IMR-90 (cell line): Measurements from ENCODE around the gene POLR1B. TPM values are rescaled to one million over a fixed set of nuclear protein-coding genes. Genes with fewer than 3 reads are reported as not detected.

Experiments
- ATAC-seq: fragments of 200-7000 bp; cut with Tn5 transposase; 2 replicates; pipeline ENCODE4 v1.9.1; 2020; ENCODE audit warnings: low read depth, mild to moderate bottlenecking, moderate library complexity
- BruUV-seq: library from RNA; stranded (reverse); fragments of 400-500 nt; replicated peaks from 2 replicates; lab custom pipeline; 2021; lab: Mats Ljungman, UMichigan
- CTCF ChIA-PET: fragments of 300-600 bp; formaldehyde crosslinking; extraction: SDS; loops from one replicate; lab custom pipeline; 2021; ENCODE audit warnings: antibody characterized with exemption; lab: Yijun Ruan, JAX
- POLR2A ChIA-PET: fragments of 300-600 bp; sonication (Branson Sonifier 250); formaldehyde crosslinking; loops from one replicate; lab custom pipeline; 2022; ENCODE audit warnings: antibody characterized with exemption; ENCODE audit not compliant: unreplicated experiment; lab: Charles Lee
- DNase-seq: peaks from one replicate; pipeline ENCODE4 v3.0.0; 2013
- H2AFZ ChIP-seq: replicated peaks from 2 replicates; pipeline ENCODE3; 2013; ENCODE audit warnings: low read length, mild to moderate bottlenecking; ENCODE audit not compliant: poor library complexity
- H2AK5ac ChIP-seq: 2 replicates; pipeline ENCODE4 v1.6.1; 2013; ENCODE audit warnings: low read depth, low read length, inconsistent platforms
- H2AK9ac ChIP-seq: replicated peaks from 2 replicates; pipeline ENCODE3; 2013; ENCODE audit warnings: mild to moderate bottlenecking, low read depth, low read length, moderate library complexity; ENCODE audit not compliant: poor library complexity
- H2BK120ac ChIP-seq: 2 replicates; pipeline ENCODE4 v1.6.1; 2013; ENCODE audit warnings: low read depth, low read length, inconsistent platforms
- H2BK15ac ChIP-seq: 3 replicates; pipeline ENCODE4 v1.6.1; 2013; ENCODE audit warnings: low read depth, low read length, inconsistent platforms
- H2BK20ac ChIP-seq: 2 replicates; pipeline ENCODE4 v1.6.1; 2013; ENCODE audit warnings: low read depth, mild to moderate bottlenecking, inconsistent platforms, low read length, moderate library complexity
- H2BK5ac ChIP-seq: 2 replicates; pipeline ENCODE4 v1.6.1; 2013; ENCODE audit warnings: mild to moderate bottlenecking, low read depth, low read length, inconsistent platforms; ENCODE audit not compliant: poor library complexity, severe bottlenecking
- H3K14ac ChIP-seq: replicated peaks from 2 replicates; pipeline ENCODE4 v1.6.1; 2013; ENCODE audit warnings: low read depth, low read length, inconsistent platforms
- H3K18ac ChIP-seq: 2 replicates; pipeline ENCODE4 v1.6.1; 2013; ENCODE audit warnings: low read depth, low read length, control low read depth
- H3K23ac ChIP-seq: 2 replicates; pipeline ENCODE4 v1.6.1; 2013; ENCODE audit warnings: low read depth, low read length, inconsistent platforms
- H3K27ac ChIP-seq: 2 replicates; pipeline ENCODE4 v1.5.1; 2013; ENCODE audit warnings: mild to moderate bottlenecking, control low read depth, low read length; ENCODE audit not compliant: insufficient read depth
- H3K27me3 ChIP-seq: 2 replicates; pipeline ENCODE4 v1.6.1; 2013; ENCODE audit warnings: low read length; ENCODE audit not compliant: control insufficient read depth, insufficient read depth
- H3K36me3 ChIP-seq: 2 replicates; pipeline ENCODE4 v1.6.1; 2013; ENCODE audit warnings: low read length, mixed read lengths; ENCODE audit not compliant: control insufficient read depth, insufficient read depth
- H3K4ac ChIP-seq: 2 replicates; pipeline ENCODE4 v1.6.1; 2013; ENCODE audit warnings: low read depth, low read length, inconsistent platforms
- H3K4me1 ChIP-seq: 2 replicates; pipeline ENCODE4 v1.6.1; 2013; ENCODE audit warnings: low read length, mixed read lengths; ENCODE audit not compliant: control insufficient read depth, insufficient read depth
- H3K4me2 ChIP-seq: 2 replicates; pipeline ENCODE4 v1.6.1; 2013; ENCODE audit warnings: low read depth, mild to moderate bottlenecking, control low read depth, low read length, moderate library complexity
- H3K4me3 ChIP-seq: 2 replicates; pipeline ENCODE4 v1.5.1; 2013; ENCODE audit warnings: low read depth, mild to moderate bottlenecking, control low read depth, low read length, moderate library complexity; ENCODE audit not compliant: insufficient read depth
- H3K56ac ChIP-seq: 2 replicates; pipeline ENCODE4 v1.6.1; 2013; ENCODE audit warnings: low read length, inconsistent platforms; ENCODE audit not compliant: insufficient read depth; ENCODE audit errors: extremely low read depth
- H3K79me1 ChIP-seq, 2 experiments: 2 replicates each; pipeline ENCODE4 v1.6.1; 2013; ENCODE audit warnings: low read length in 2 of 2, inconsistent platforms in 1 of 2, low read depth in 1 of 2
- H3K9ac ChIP-seq: 2 replicates; pipeline ENCODE4 v1.6.1; 2013; ENCODE audit warnings: low read depth, low read length, control low read depth
- H3K9me1 ChIP-seq: 2 replicates; pipeline ENCODE4 v1.6.1; 2013; ENCODE audit warnings: low read length, inconsistent platforms; ENCODE audit not compliant: insufficient read depth
- H3K9me3 ChIP-seq: 2 replicates; pipeline ENCODE4 v1.6.1; 2013; ENCODE audit warnings: low read length; ENCODE audit not compliant: control insufficient read depth, insufficient read depth
- H4K20me1 ChIP-seq: 2 replicates; pipeline ENCODE4 v1.6.1; 2013; ENCODE audit warnings: low read length, inconsistent platforms; ENCODE audit not compliant: insufficient read depth
- H4K5ac ChIP-seq: 2 replicates; pipeline ENCODE4 v1.6.1; 2013; ENCODE audit warnings: mild to moderate bottlenecking, low read depth, low read length, control low read depth
- H4K8ac ChIP-seq, 2 experiments: 2 replicates each; pipeline ENCODE4 v1.6.1; 2013; ENCODE audit warnings: low read depth in 2 of 2, low read length in 2 of 2, control low read depth in 1 of 2, inconsistent platforms in 1 of 2
- H4K91ac ChIP-seq: 2 replicates; pipeline ENCODE4 v1.6.1; 2013; ENCODE audit warnings: low read depth, low read length, inconsistent platforms; ENCODE audit not compliant: insufficient read depth
- BHLHE40 ChIP-seq: fragments of 150-350 bp; IDR thresholded peaks from 2 replicates; pipeline ENCODE4 v1.6.1; 2016; ENCODE audit warnings: mild to moderate bottlenecking, low read depth, low read length
- CEBPB ChIP-seq: IDR thresholded peaks from 2 replicates; pipeline ENCODE4 v1.6.1; 2012; ENCODE audit warnings: low read depth, low read length, improper control_type of control experiment
- CHD1 ChIP-seq: IDR thresholded peaks from 2 replicates; pipeline ENCODE4 v1.6.1; 2012; ENCODE audit warnings: low read depth, low read length, improper control_type of control experiment
- FOS ChIP-seq: fragments of 150-350 bp; IDR thresholded peaks from 2 replicates; pipeline ENCODE4 v1.6.1; 2016; ENCODE audit warnings: low read depth, low read length
- MAFK ChIP-seq: IDR thresholded peaks from 2 replicates; pipeline ENCODE4 v1.6.1; 2012; ENCODE audit warnings: low read depth, low read length, improper control_type of control experiment
- MAZ ChIP-seq: IDR thresholded peaks from 2 replicates; pipeline ENCODE4 v1.6.1; 2012; ENCODE audit warnings: low read depth, mild to moderate bottlenecking, low read length, improper control_type of control experiment, moderate library complexity, borderline replicate concordance
- MXI1 ChIP-seq: IDR thresholded peaks from 2 replicates; pipeline ENCODE4 v1.6.1; 2012; ENCODE audit warnings: low read depth, mild to moderate bottlenecking, low read length, moderate library complexity, borderline replicate concordance
- NFE2L2 ChIP-seq: fragments of 150-350 bp; IDR thresholded peaks from 2 replicates; pipeline ENCODE4 v1.6.1; 2016; ENCODE audit warnings: low read depth, mild to moderate bottlenecking, low read length
- POLR2A ChIP-seq: IDR thresholded peaks from 2 replicates; pipeline ENCODE4 v1.6.1; 2012; ENCODE audit warnings: mild to moderate bottlenecking, low read depth, low read length
- RAD21 ChIP-seq: IDR thresholded peaks from 2 replicates; pipeline ENCODE4 v1.6.1; 2012; ENCODE audit warnings: low read length, improper control_type of control experiment
- RCOR1 ChIP-seq: IDR thresholded peaks from 2 replicates; pipeline ENCODE4 v1.6.1; 2012; ENCODE audit warnings: mild to moderate bottlenecking, low read length, improper control_type of control experiment; ENCODE audit not compliant: insufficient replicate concordance
- RFX5 ChIP-seq: IDR thresholded peaks from 2 replicates; pipeline ENCODE4 v1.8.0; 2012; ENCODE audit warnings: low read depth, mild to moderate bottlenecking, low read length, moderate library complexity
- SMC3 ChIP-seq: fragments of 150-350 bp; IDR thresholded peaks from 2 replicates; pipeline ENCODE4 v1.6.1; 2016; ENCODE audit warnings: low read depth, mild to moderate bottlenecking, antibody characterized with exemption, low read length, moderate library complexity
- USF2 ChIP-seq: fragments of 150-350 bp; IDR thresholded peaks from 2 replicates; pipeline ENCODE4 v1.6.1; 2017; ENCODE audit warnings: mild to moderate bottlenecking, antibody characterized with exemption, low read length, low read depth
- WGBS, 2 experiments: methylation state at CpG; one replicate each; pipeline versions ENCODE4 v1.1.5 to v1.1.7; 2013; ENCODE audit warnings: missing lambda C conversion rate in 2 of 2; ENCODE audit not compliant: insufficient read length in 1 of 2; ENCODE audit errors: extremely low coverage in 2 of 2; 5-methylcytosine and 5-hydroxymethylcytosine counted together
- dilution Hi-C: fragments of 300-500 bp; cut with HindIII; formaldehyde crosslinking; loops from one replicate; pipeline ENCODE4 v1.14.3; 2018; ENCODE audit warnings: low sequenced_read_pairs; ENCODE audit not compliant: unreplicated experiment
- in situ Hi-C: fragments of 300-500 bp; cut with MboI; formaldehyde crosslinking; loops from 3 replicates; pipeline ENCODE4 v1.14.3; 2019; ENCODE audit warnings: low sequenced_read_pairs, inconsistent platforms, mixed read lengths
- intact Hi-C: fragments of 100-400 bp; cut with micrococcal nuclease; formaldehyde crosslinking; loops from 2 replicates; pipeline ENCODE4 v1.10.0; 2022
- polyA plus RNA-seq, 3 experiments: library from polyadenylated mRNA; depleted of rRNA; stranded (reverse); fragments of >200 nt; gene quantifications; 2 replicates each; pipeline ENCODE4 v1.2.3, GENCODE V29; 2012; ENCODE audit warnings: low replicate concordance in 1 of 3
- total RNA-seq: library from RNA; depleted of rRNA; stranded (reverse); fragments of >200 nt; gene quantifications from 2 replicates; pipeline ENCODE4 v1.2.3, GENCODE V29; 2012
- TF ChIP-seq, protein P1 (sequence below): fragments of 150-350 bp; IDR thresholded peaks from 2 replicates; pipeline ENCODE4 v1.6.1; 2016; ENCODE audit warnings: low read depth, mild to moderate bottlenecking, low read length, moderate library complexity, borderline replicate concordance
- TF ChIP-seq, protein P2 (sequence below): conservative IDR thresholded peaks from 2 replicates; pipeline ENCODE4 v1.5.1; 2012; ENCODE audit warnings: mild to moderate bottlenecking, low read depth, low read length, improper control_type of control experiment

The POLR1B gene
- total and polyA plus RNA-seq, 2 of the 4 experiments (the other 2 are of a cell fraction) = 10.5 to 24.6 TPM

DNA sequence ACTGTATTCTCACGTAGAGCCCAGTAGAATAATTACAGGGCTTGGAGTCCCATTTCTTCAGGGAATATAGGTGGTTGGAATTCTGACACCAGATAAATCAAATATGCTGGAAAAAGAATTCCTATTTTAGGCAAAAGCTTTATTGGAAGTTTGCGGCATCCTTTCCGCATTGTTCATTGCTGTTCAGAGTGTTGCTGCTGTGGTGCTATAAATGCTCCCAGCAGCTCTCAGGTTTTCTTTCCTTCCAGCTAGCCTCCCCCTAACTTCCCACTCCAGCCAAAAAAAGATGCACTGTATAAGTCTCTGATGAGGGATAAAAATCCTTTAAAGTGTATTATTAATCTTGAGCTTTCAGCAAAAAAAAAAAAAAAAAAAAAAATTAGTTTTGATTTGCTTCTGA lies 25.5 kb upstream of the POLR1B start:
- H2AK9ac ChIP-seq = no peak overlapping the region
- no peak overlapping the region for H2BK15ac ChIP-seq
- TF ChIP-seq NFE2L2 (no peak), RFX5 (no peak), CEBPB (no peak), MAFK (no peak), POLR2A (no peak), RCOR1 (no peak), BHLHE40 (no peak), USF2 (no peak), CHD1 (no peak), SMC3 (no peak), FOS (no peak), MXI1 (no peak), RAD21 (no peak), MAZ (no peak)
- TF ChIP-seq, protein P1, sequence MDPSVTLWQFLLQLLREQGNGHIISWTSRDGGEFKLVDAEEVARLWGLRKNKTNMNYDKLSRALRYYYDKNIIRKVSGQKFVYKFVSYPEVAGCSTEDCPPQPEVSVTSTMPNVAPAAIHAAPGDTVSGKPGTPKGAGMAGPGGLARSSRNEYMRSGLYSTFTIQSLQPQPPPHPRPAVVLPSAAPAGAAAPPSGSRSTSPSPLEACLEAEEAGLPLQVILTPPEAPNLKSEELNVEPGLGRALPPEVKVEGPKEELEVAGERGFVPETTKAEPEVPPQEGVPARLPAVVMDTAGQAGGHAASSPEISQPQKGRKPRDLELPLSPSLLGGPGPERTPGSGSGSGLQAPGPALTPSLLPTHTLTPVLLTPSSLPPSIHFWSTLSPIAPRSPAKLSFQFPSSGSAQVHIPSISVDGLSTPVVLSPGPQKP = no peak
- TF ChIP-seq, protein P2, sequence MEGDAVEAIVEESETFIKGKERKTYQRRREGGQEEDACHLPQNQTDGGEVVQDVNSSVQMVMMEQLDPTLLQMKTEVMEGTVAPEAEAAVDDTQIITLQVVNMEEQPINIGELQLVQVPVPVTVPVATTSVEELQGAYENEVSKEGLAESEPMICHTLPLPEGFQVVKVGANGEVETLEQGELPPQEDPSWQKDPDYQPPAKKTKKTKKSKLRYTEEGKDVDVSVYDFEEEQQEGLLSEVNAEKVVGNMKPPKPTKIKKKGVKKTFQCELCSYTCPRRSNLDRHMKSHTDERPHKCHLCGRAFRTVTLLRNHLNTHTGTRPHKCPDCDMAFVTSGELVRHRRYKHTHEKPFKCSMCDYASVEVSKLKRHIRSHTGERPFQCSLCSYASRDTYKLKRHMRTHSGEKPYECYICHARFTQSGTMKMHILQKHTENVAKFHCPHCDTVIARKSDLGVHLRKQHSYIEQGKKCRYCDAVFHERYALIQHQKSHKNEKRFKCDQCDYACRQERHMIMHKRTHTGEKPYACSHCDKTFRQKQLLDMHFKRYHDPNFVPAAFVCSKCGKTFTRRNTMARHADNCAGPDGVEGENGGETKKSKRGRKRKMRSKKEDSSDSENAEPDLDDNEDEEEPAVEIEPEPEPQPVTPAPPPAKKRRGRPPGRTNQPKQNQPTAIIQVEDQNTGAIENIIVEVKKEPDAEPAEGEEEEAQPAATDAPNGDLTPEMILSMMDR = no peak
- H4K20me1 ChIP-seq = no peaks in the 10 kb centered on the region
- H3K4me2 ChIP-seq = no peak overlapping the region
- H3K56ac ChIP-seq = no peak overlapping the region
- 0 out of 2 replicates have a peak, but pooled peaks cover 3% of the 10 kb centered on the region for H3K9me1 ChIP-seq
- ChIA-PET CTCF (interaction anchor here (0.6 kb wide), 2 partner anchors 114 to 1424 kb away, joined by 3 to 6 read pairs; no protein-coding TSS in a partner anchor), POLR2A (no interaction called here)
- DNase-seq = no peak
- H3K18ac ChIP-seq = no peak overlapping the region
- H3K4ac ChIP-seq = no peak overlapping the region
- H4K5ac ChIP-seq = no peak overlapping the region
- no peaks in the 10 kb centered on the region for H3K27me3 ChIP-seq
- BruUV-seq = no TSS peak
- in situ Hi-C loops = no loop called here
- H3K4me3 ChIP-seq = no peak overlapping the region
- H3K4me1 ChIP-seq = no peaks in the 10 kb centered on the region
- peaks cover 22% of the 10 kb centered on the region for H3K36me3 ChIP-seq
- H2BK20ac ChIP-seq = no peak overlapping the region
- H4K91ac ChIP-seq = no peak overlapping the region
- no peak overlapping the region for H2BK5ac ChIP-seq
- no peak for ATAC-seq
- peaks cover 0 to 5% of the 10 kb centered on the region in 2 experiments; a peak in 2 of 4 replicates for H3K79me1 ChIP-seq
- H3K14ac ChIP-seq = no peak overlapping the region
- whole genome bisulfite sequencing, 2 experiments = no CpG with 5 or more reads among the region's 3 CpGs
- H2AK5ac ChIP-seq = no peak overlapping the region
- H3K9me3 ChIP-seq = no peaks in the 10 kb centered on the region
- intact Hi-C loops = no loop called here
- no peak overlapping the region for H3K27ac ChIP-seq
- no peak overlapping the region for H2AFZ ChIP-seq
- H2BK120ac ChIP-seq = no peak overlapping the region
- H4K8ac ChIP-seq = no peak overlapping the region
- dilution Hi-C loops = no loop called here
- H3K9ac ChIP-seq = no peak overlapping the region
- H3K23ac ChIP-seq = no peak overlapping the region
